Activated T-cell treated with anti-CD3 and anti-CD28 coated beads for 24 hours (primary cell): ENCODE measurements around the gene TMEM39A.

Experiments
- DNase-seq: peaks from one replicate; pipeline ENCODE4 v3.0.0-alpha.2; 2020; ENCODE audit warnings: low read depth

The TMEM39A gene

DNA sequence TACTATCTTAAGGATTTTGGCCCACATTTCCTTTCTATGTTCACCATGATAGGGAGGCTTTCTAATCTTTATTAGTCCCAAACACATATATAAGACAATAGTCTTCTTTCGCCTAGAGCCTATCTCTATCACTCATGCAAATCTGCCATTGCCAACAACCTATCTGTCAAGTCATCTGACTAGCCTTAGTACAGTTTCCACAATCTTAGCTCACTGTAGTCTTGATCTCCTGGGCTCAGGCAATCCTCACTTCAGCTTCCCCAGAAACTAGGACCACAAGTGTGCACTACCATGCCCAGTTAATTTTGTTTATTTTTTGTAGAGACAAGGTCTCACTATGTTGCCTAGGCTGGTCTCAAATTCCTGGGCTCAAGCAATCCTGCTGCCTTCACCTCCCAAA, 6.9 kb downstream of the TMEM39A start:
- no peak for DNase-seq

- DNase-seq = no peak
Measured at GRCh38 chr3:119453822-119454221, 9.6 kb downstream of the TMEM39A start.

- no peak for DNase-seq
Measured at GRCh38 chr3:119444590-119444989, 18.8 kb downstream of the TMEM39A start.

DNA sequence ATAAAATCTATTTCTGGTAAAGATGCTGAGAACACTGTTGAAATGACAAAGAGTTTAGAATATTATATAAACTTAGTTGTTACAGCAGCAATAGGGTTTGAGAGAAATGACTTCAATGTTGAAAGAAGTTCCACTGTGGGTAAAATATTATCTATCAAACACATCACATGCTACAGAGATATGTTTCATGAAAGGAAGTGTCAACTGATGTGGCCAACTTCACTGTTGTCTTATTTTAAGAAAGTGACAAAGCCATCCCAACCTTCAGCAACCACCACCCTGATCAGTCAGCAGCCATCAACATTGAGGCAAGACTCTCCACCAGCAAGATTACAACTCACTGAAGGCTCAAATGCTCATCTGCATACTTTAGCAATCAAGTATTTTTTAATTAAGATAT, 20.2 kb downstream of the TMEM39A start:
- DNase-seq = no peak

GRCh38 chr3:119437691-119438258, 25.6 kb downstream of the TMEM39A start:
- no peak for DNase-seq

- no peak for DNase-seq
Measured at GRCh38 chr3:119436977-119437376, 26.4 kb downstream of the TMEM39A start.

GRCh38 chr3:119434703-119435102, 28.7 kb downstream of the TMEM39A start:
- no peak for DNase-seq

DNA sequence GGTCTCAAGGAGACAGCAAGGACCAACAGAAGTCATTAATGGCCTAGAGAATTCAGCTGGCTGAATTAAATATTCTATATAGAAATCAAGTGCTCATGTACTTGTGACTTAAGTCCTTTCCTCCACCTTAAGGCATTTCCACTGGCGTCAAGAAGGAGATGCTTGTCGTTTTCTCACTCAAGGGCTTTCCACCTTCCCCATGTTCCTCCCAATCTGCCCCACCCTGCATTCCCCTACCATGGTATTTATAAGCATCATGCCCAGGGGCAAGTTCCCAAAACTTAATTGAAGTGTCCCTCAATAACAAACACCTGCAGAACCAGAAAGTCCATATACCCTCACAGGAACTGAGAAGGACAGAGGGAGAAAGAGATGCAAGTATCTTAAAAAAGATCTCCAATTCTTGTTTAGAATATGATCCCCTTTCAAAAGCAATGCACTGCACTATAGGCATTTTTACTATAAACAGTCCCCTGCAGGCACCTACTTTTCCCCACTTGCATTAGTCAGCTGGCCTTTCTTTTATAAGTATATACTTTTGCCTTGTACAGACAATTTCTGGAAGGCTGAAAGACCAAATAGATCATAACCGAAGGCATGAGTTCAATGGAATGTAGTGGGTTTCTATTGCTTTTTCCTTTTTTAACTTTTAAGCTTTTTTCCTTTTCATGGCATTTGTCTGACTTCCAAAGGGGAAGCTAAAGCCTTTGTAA, 29.6 kb downstream of the TMEM39A start:
- no peak for DNase-seq

- DNase-seq = no peak
Measured at GRCh38 chr3:119428538-119428937, 34.9 kb downstream of the TMEM39A start.

DNA sequence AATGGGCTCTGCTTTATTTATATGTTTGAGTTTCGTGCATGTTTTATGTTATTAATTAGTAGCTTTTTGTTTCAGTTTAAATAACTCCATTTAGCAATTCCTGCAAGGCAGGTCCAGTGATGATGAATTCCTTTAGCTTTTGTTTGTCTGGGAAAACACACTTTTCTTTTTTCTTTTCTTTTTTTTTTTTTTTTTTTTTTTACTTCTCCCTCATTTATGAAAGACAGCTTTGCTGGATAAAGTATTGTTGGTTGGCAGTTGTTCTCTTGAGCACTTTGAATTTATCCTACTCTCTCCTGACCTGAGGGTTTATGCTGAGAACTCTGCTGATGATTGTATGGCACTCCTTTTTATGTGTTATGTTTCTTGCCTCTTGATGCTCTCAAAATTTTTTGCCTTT, 35.7 kb downstream of the TMEM39A start:
- no peak for DNase-seq

GRCh38 chr3:119420196-119420595, 43.2 kb downstream of the TMEM39A start:
- DNase-seq = no peak

DNA sequence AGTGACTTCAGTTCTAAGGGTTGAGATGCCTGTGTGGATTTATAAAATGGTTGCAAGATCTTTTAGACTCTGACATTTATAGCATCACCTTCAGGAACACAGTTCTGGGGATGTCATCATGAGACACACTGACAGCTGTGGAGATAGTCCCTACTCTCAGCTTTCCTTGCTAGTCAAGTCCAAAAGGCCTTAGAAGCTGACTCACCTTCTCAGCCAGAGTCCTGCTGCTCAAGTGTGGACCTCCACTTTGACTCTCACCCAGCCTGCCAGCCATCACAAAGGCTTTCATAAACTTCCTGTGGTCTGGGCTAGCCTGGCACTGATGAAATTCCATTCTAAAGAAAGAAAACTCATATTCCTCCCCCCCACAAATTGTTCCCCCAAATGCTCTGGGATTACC, 44.8 kb downstream of the TMEM39A start:
- no peak for DNase-seq

- no peak for DNase-seq
Measured at GRCh38 chr3:119417771-119418512, 45.5 kb downstream of the TMEM39A start.

DNA sequence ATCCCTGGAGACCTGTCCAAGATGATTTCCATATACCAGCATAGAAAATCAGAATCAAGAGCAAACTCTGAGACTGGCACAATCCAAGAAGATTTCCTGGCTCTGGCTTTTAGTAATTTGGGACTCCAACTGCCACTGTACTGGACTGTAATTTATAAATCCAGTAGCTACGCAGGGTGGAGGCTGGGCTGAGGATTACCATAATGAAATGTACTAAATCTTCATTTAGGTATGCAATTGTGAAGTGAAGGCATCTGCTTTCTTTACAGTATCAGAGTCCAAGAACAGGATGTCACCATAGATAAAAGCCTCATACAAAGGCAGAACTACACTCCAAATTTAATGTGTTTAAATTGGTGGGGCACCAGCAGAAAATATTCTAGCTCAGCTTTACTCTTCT, 46.5 kb downstream of the TMEM39A start:
- DNase-seq = no peak

GRCh38 chr3:119413603-119414280, 49.7 kb downstream of the TMEM39A start:
- DNase-seq = no peak

DNA sequence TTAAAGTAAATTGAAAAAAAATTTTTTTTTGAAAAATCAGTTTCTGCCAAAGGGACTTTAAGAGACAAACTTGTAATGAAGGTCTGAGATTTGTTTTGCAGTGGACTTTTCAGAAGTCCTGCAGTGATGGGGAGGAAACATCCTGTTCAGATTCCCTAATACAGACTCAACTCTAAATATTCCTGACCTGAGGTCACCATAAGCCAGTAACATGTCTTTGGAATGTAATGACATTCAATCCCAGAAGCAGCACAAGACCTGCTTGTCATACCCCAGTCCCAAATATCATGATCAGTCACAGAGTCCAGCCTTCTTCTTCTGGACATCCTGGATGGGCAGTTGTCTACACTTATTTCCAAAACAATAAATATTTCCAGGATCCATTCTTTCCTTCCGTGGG, 53.6 kb downstream of the TMEM39A start:
- no peak for DNase-seq

GRCh38 chr3:119408243-119408950, 55.0 kb downstream of the TMEM39A start:
- no peak for DNase-seq

GRCh38 chr3:119405315-119405714, 58.1 kb downstream of the TMEM39A start:
- DNase-seq = no peak

- DNase-seq = no peak
Measured at GRCh38 chr3:119403201-119403600, 60.2 kb downstream of the TMEM39A start.

DNA sequence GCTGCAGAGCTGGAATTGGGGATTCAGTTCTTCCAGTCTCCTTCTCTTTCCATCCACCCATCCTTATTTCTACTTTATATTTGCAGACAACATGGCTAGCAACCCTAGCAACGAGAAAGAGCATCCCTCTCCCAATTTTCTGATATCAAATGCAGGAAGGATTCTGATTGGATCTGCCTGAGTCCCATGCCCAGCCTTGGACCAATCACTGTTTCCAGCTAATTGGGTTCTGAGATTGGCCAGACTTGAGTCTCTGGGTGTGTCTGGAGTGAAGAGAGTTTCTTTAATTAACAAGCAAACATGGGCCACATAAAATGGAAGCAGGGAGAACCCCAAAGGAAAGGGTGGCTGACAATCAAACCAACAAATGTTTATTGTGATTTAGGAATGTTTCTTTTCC, 60.6 kb downstream of the TMEM39A start:
- no peak for DNase-seq

DNA sequence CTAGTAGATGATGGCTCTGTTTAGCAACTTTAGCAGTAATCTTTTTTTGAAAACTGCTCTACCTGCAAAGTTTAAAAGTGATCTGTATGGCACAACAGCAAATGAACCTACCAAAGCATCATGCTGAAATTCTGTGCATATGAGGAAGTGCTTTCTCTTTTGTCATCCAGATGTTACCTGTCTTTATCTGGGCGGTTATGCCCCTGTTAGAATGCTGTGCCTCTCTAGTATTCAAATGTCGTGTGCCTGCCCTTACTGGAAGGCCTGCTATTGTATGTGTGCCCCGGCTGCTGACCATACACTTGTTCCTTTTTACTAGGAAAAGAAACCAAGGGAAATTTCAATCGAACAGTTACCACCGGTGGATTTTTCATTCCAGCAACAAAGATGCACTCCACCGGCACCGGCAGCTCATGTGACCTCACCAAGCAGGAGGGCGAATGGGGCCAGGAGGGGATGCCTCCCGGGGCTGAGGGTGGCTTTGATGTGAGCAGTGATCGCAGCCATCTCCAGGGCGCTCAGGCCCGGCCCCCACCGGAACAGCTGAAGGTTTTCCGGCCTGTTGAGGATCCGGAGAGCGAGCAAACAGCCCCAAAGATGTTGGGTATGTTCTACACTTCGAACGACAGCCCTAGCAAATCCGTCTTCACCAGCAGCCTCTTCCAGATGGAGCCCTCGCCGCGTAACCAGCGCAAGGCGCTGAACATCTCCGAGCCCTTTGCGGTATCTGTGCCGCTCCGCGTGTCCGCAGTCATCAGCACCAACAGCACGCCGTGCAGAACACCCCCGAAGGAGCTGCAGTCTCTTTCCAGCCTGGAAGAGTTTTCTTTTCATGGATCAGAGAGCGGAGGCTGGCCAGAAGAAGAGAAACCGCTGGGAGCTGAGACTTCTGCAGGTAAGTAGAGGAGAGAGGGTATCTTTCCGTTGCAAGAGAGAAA, 61.6 kb downstream of the TMEM39A start:
- no peak for DNase-seq
